Mucosa of descending colon (tissue), 3 donors: ENCODE data around the gene RTN1. TPM values are rescaled to one million over a fixed set of nuclear protein-coding genes. Genes with fewer than 3 reads are reported as not detected.

Experiments
- ATAC-seq: fragments of 200-7000 bp; cut with Tn5 transposase; one replicate; pipeline ENCODE4 v1.9.1; 2020; ENCODE audit warnings: mild to moderate bottlenecking, moderate library complexity
- DNase-seq, 3 donors: peaks; one replicate each; pipeline ENCODE4 v3.0.0-alpha.2; 2020
- H3K36me3 ChIP-seq: fragments of 200-600 bp; one replicate; pipeline ENCODE4 v1.8.0; 2021; ENCODE audit warnings: low read depth, mild to moderate bottlenecking
- H3K4me1 ChIP-seq: fragments of 200-600 bp; one replicate; pipeline ENCODE4 v1.8.0; 2021; ENCODE audit warnings: low read depth, mild to moderate bottlenecking
- H3K4me3 ChIP-seq: fragments of 200-600 bp; one replicate; pipeline ENCODE4 v1.8.0; 2021; ENCODE audit warnings: mild to moderate bottlenecking
- H3K9me3 ChIP-seq: fragments of 200-600 bp; one replicate; pipeline ENCODE4 v1.8.0; 2021; ENCODE audit warnings: mild to moderate bottlenecking
- CTCF ChIP-seq: fragments of 200-600 bp; IDR thresholded peaks from one replicate; pipeline ENCODE4 v1.8.0; 2022; ENCODE audit warnings: antibody characterized with exemption, mild to moderate bottlenecking
- intact Hi-C, 2 donors: fragments of 100-400 bp; cut with DNase I in 1 of 2; cut with micrococcal nuclease in 1 of 2; formaldehyde crosslinking; loops; one replicate each; pipeline versions ENCODE4 v1.11.0 to v1.11.1; 2022; cut with DNase I, micrococcal nuclease
- total RNA-seq, 3 donors: library from RNA; stranded (reverse); fragmentation: NEBNext Ultra II Directional in 2 of 3; extraction: Animal tissue kit (Norgen Biotek cat#: 25700) in 2 of 3; gene quantifications; one replicate each; pipeline versions ENCODE4 v1.2.1 to v1.2.4, GENCODE V29; 2021 to 2023
- donor health status: DM: no; HTN: no; CAD: no; lungs with moderate emphysema.
- donor health status: DM: no; HTN: no; CAD: no.
- donor health status: DM: no; HTN: yes; CAD: no.

The RTN1 gene
- total RNA-seq, 3 donors from 2014 or later: 1.2 to 15.9 (median 3.8) TPM

- Histone ChIP-seq H3K9me3 (no peaks in the 10 kb centered on the region), H3K4me3 (no peak overlapping the region), H3K4me1 (no peaks in the 10 kb centered on the region), H3K36me3 (no peaks in the 10 kb centered on the region)
- TF ChIP-seq CTCF: no peak
- DNase-seq (no peak), ATAC-seq (no peak)
- intact Hi-C loops: no loop called here
Observed at GRCh38 chr14:59912443-59912842, 41.9 kb upstream of the RTN1 start.

GRCh38 chr14:59905188-59905587 is 34.6 kb upstream of the RTN1 start:
- H3K9me3 ChIP-seq: no peaks in the 10 kb centered on the region
- H3K36me3 ChIP-seq: no peaks in the 10 kb centered on the region
- ATAC-seq (no peak), DNase-seq (no peak)
- intact Hi-C loops: no loop called here
- no peak overlapping the region for H3K4me3 ChIP-seq
- H3K4me1 ChIP-seq: no peaks in the 10 kb centered on the region
- no peak for TF ChIP-seq CTCF

- Histone ChIP-seq H3K4me1 (no peaks in the 10 kb centered on the region), H3K9me3 (no peaks in the 10 kb centered on the region), H3K4me3 (no peak overlapping the region), H3K36me3 (no peaks in the 10 kb centered on the region)
- ATAC-seq (no peak), DNase-seq (no peak)
- intact Hi-C loops: no loop called here
- TF ChIP-seq CTCF: no peak
Observed at GRCh38 chr14:59904184-59904583, 33.6 kb upstream of the RTN1 start.

- TF ChIP-seq CTCF: no peak
- Histone ChIP-seq H3K36me3 (no peaks in the 10 kb centered on the region), H3K9me3 (no peaks in the 10 kb centered on the region), H3K4me3 (no peak overlapping the region), H3K4me1 (no peaks in the 10 kb centered on the region)
- no peak for ATAC-seq
- DNase-seq: no peak
- intact Hi-C loops: no loop called here
Observed at GRCh38 chr14:59900556-59900955, 30.0 kb upstream of the RTN1 start.

GRCh38 chr14:59897757-59898383 is 27.3 kb upstream of the RTN1 start:
- intact Hi-C loops: no loop called here
- ATAC-seq: peak; percentile 56
- H3K9me3 ChIP-seq: no peaks in the 10 kb centered on the region
- H3K4me3 ChIP-seq: no peak overlapping the region
- TF ChIP-seq CTCF: no peak
- peak in 1 of 3 donors; percentile 53 for DNase-seq
- H3K36me3 ChIP-seq: no peaks in the 10 kb centered on the region
- no peaks in the 10 kb centered on the region for H3K4me1 ChIP-seq

GRCh38 chr14:59895721-59896120 is 25.1 kb upstream of the RTN1 start:
- no peak for TF ChIP-seq CTCF
- intact Hi-C loops: no loop called here
- Histone ChIP-seq H3K9me3 (no peaks in the 10 kb centered on the region), H3K4me3 (no peak overlapping the region), H3K4me1 (no peaks in the 10 kb centered on the region), H3K36me3 (no peaks in the 10 kb centered on the region)
- DNase-seq (no peak), ATAC-seq (no peak)
